Activated CD4-positive, alpha-beta T cell treated with anti-CD3 and anti-CD28 coated beads for 36 hours (primary cell): Measurements from ENCODE around the gene RAC2. TPM values are rescaled to one million over a fixed set of nuclear protein-coding genes. Genes with fewer than 3 reads are reported as not detected.

Experiments
- ATAC-seq: fragments of 200-7000 bp; cut with Tn5 transposase; one replicate; pipeline ENCODE4 v1.10.0; 2021; ENCODE audit warnings: mild to moderate bottlenecking, moderate library complexity
- CTCF ChIA-PET: fragments of 350-600 bp; sonication (Branson Sonifier 250); formaldehyde crosslinking; loops from one replicate; lab custom pipeline; 2021; ENCODE audit warnings: antibody characterized with exemption; lab: Charles Lee
- POLR2A ChIA-PET: fragments of 350-600 bp; sonication (Branson Sonifier 250); formaldehyde crosslinking; loops from one replicate; lab custom pipeline; 2021; ENCODE audit warnings: antibody characterized with exemption, inconsistent platforms; lab: Charles Lee
- DNase-seq: peaks from one replicate; pipeline ENCODE4 v3.0.0-alpha.2; 2020
- H3K27ac Mint-ChIP-seq: one replicate; pipeline ENCODE4 v1.8.0; 2021; ENCODE audit warnings: mixed read lengths
- H3K27me3 Mint-ChIP-seq: one replicate; pipeline ENCODE4 v1.8.0; 2021; ENCODE audit warnings: mixed read lengths
- H3K36me3 Mint-ChIP-seq: one replicate; pipeline ENCODE4 v1.8.0; 2021; ENCODE audit warnings: low read depth, mixed read lengths
- H3K4me1 Mint-ChIP-seq: one replicate; pipeline ENCODE4 v1.8.0; 2021; ENCODE audit warnings: mixed read lengths
- H3K4me3 Mint-ChIP-seq: one replicate; pipeline ENCODE4 v1.8.0; 2021; ENCODE audit warnings: mild to moderate bottlenecking, moderate library complexity, mixed read lengths
- H3K9me3 Mint-ChIP-seq: one replicate; pipeline ENCODE4 v1.8.0; 2021; ENCODE audit warnings: low read depth, mixed read lengths
- intact Hi-C, 2 experiments: fragments of 100-400 bp; cut with DNase I in 1 of 2; cut with micrococcal nuclease in 1 of 2; formaldehyde crosslinking; loops; one replicate each; pipeline versions ENCODE4 v1.14.2 to v1.15.1; 2022 to 2024; cut with DNase I, micrococcal nuclease
- total RNA-seq, 2 experiments: library from RNA; stranded (reverse); gene quantifications; one replicate each; pipeline ENCODE4 v1.2.3, GENCODE V29; 2021

Gene RAC2
- total RNA-seq, 2 experiments from 2014 or later: 692 to 930 TPM

DNA sequence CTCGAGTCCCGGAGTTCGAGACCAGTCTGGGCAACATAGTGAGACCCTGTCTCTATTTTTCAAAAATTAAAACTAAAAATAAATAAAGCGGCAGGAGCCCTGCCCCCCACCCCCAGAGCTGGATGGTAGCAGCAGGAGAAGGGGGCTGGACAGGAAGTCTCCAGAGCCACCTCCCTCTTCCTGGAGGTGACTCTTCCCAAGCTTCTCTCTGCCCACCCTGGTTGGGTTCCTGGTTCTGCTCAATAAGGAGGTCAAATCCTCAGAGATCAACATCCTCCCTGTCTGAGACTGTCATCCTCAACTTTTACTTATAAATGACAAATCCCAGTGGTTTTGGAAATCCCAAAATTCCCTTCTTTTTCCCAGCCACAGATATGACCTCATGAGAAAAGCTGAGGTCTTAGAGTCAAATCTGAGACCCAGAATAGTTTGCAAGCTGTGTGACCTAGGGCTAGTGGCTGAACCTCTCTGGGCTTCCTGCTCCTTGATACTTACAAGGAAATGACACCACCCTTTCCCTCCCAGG, 57.0 kb downstream of the RAC2 start:
- H3K4me1 Mint-ChIP-seq: peaks cover 25% of the 10 kb centered on the region
- H3K4me3 Mint-ChIP-seq: no peak overlapping the region
- POLR2A ChIA-PET: no interaction called here
- DNase-seq (no peak), ATAC-seq (no peak)
- H3K36me3 Mint-ChIP-seq: peaks cover 11% of the 10 kb centered on the region
- H3K27me3 Mint-ChIP-seq: no peaks in the 10 kb centered on the region
- CTCF ChIA-PET: interaction anchor here (0.8 to 2.7 kb wide), 2 partner anchors 13 to 200 kb away, joined by 3 to 9 read pairs; no protein-coding TSS in a partner anchor
- no peaks in the 10 kb centered on the region for H3K9me3 Mint-ChIP-seq
- no peak overlapping the region for H3K27ac Mint-ChIP-seq
- intact Hi-C loops: no loop called here

DNA sequence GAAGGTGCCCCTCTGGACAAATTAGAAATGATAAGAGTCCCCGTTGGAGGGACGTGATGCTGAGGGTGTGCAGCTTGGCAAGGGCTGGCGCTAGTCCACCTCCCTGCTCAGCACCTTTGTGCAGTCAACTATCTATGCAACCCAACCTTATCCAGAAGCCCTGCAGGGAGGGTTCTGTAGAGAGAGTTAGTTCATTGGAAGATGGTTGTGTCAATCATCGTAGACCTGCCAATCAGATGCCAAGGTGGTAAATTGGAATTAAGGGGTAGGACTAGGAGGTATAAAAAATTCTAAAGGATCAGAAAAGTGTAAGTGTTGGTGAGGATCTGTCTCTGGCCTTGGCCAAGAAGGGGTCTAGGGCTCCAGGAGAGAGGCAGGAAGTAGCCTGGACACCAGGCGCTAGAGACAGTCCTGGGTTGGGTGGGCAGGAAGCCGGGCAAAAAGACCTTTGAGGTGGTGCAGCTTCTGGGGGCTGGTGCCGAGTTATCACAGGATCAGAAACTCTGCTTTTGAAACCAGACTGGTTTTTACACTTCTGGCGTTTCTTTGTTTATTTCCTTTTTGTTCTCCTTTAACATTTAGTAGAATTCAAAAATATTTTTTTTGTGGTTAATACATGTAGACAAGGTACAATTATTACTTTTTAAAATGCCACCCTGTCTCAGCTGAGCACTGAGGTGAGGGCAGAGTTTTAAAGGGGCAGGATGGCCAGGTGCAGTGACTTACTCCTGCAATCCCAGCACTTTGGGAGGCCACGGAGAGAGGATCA, 57.7 kb downstream of the RAC2 start:
- ChIA-PET POLR2A (no interaction called here), CTCF (interaction anchor here (0.8 to 2.7 kb wide), 4 partner anchors 13 to 200 kb away, joined by 3 to 9 read pairs (median 3); no protein-coding TSS in a partner anchor)
- peaks cover 11% of the 10 kb centered on the region for H3K36me3 Mint-ChIP-seq
- peak; percentile 86 for ATAC-seq
- peaks cover 25% of the 10 kb centered on the region for H3K4me1 Mint-ChIP-seq
- H3K27ac Mint-ChIP-seq: peak overlapping the region; percentile 72
- peak overlapping the region; percentile 50 for H3K4me3 Mint-ChIP-seq
- intact Hi-C loops: no loop called here
- no peaks in the 10 kb centered on the region for H3K9me3 Mint-ChIP-seq
- peak; percentile 31 for DNase-seq
- H3K27me3 Mint-ChIP-seq: no peaks in the 10 kb centered on the region

DNA sequence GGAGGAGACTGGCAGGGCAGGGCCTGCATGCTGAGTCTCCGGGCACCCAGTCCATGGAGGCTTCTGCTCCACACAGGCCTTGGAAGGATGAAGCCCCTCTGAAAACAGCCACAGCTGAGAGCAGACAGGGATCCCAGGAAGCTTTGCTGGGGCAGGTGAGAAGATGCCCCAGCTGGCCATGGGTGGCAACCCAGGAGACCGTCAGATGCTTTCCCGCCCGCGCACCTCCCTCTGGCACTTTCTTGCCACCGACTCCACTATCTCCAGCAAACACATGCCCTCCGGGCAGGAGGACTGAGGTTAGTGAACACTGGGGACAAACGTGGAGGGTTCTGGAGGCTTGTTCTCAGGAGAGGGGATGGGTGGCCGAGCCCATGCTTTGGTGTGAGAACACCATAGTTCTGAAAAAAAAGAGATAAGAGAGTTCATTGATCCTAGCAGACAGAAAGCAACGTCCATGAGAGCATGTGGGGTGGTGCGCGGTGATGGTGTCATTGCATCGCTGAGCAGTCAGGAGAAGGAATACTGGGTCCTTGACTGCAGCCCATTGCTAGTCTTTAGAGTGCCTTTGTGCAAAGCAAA, 58.3 kb downstream of the RAC2 start:
- Mint-ChIP-seq H3K4me1 (peaks cover 25% of the 10 kb centered on the region), H3K9me3 (no peaks in the 10 kb centered on the region)
- POLR2A ChIA-PET: no interaction called here

DNA sequence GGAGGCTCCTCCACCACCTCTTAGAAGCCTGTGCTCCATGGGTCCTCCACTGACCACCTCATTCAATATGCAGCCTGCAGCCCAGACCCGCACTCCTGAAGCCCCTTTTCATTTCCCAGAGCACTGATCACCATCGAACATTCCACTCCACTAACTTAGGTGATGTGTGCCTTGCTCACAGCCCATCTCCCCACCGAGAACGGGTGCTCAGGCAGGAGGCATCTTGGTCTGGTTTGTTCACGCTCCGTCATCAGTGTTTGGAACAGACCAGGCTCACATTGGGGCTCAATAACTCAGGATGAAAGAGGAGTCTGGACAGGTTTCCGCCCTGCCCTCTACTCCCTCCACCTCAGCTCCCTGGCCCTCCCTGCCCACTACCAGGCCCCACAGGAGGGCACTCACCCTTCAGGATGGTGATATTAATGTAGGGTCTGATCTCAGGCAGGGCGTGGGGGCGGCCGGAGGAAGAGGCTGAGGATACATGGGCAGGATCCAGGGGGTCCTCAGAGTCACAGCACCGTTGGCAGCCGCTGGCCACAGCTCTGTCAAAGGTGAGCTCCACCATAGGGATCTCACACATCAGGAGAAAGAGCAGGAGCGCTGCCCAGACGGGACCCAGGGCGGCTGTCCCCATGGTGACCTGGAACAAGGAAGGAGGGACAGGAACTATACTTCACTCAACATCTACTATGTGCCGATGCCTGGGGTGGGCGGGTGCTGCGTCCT, 59.1 kb downstream of the RAC2 start:
- intact Hi-C loops: no loop called here
- H3K9me3 Mint-ChIP-seq: no peaks in the 10 kb centered on the region
- no peak for ATAC-seq
- peaks cover 8% of the 10 kb centered on the region for H3K36me3 Mint-ChIP-seq
- no peak overlapping the region for H3K4me3 Mint-ChIP-seq
- POLR2A ChIA-PET: no interaction called here
- peaks cover 25% of the 10 kb centered on the region for H3K4me1 Mint-ChIP-seq
- DNase-seq: no peak
- H3K27me3 Mint-ChIP-seq: no peaks in the 10 kb centered on the region
- CTCF ChIA-PET: interaction anchor here (0.5 to 0.7 kb wide), 2 partner anchors 9 to 203 kb away, joined by 3 read pairs; no protein-coding TSS in a partner anchor
- no peak overlapping the region for H3K27ac Mint-ChIP-seq

More for the DNA sequence above, 58.3 kb downstream of the RAC2 start:
- intact Hi-C loops: no loop called here
- peaks cover 11% of the 10 kb centered on the region for H3K36me3 Mint-ChIP-seq
- CTCF ChIA-PET: interaction anchor here (0.8 to 2.7 kb wide), 3 partner anchors 14 to 106 kb away, joined by 3 to 9 read pairs (median 3); no protein-coding TSS in a partner anchor
- ATAC-seq: no peak
- H3K4me3 Mint-ChIP-seq: no peak overlapping the region
- no peaks in the 10 kb centered on the region for H3K27me3 Mint-ChIP-seq
- H3K27ac Mint-ChIP-seq: no peak overlapping the region
- DNase-seq: peak; percentile 4

DNA sequence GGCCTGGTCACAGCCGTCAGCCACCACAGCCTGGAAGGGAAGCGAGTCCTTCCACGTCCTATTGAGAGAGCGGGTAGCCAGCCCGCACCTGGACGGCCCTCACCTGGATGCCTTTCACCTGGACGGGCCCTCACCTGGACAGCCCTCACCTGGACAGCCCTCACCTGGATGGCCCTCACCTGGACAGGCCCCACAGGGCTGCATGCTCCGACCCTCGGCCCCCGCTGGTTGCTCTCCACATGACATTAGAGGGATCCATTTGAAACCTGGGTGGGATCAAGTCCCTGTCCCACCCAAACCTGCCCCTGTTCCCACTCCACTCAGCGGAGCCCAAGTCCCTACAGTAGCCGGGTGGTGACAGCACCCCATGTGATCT, 59.7 kb downstream of the RAC2 start:
- CTCF ChIA-PET: interaction anchor here (0.5 to 1.2 kb wide), 2 partner anchors 10 to 13 kb away, joined by 3 to 4 read pairs; no protein-coding TSS in a partner anchor
- ATAC-seq (no peak), DNase-seq (no peak)
- Mint-ChIP-seq H3K4me1 (peaks cover 24% of the 10 kb centered on the region), H3K9me3 (no peaks in the 10 kb centered on the region), H3K36me3 (peaks cover 2% of the 10 kb centered on the region), H3K27ac (no peak overlapping the region), H3K27me3 (no peaks in the 10 kb centered on the region), H3K4me3 (no peak overlapping the region)
- POLR2A ChIA-PET: no interaction called here
- intact Hi-C loops: no loop called here

DNA sequence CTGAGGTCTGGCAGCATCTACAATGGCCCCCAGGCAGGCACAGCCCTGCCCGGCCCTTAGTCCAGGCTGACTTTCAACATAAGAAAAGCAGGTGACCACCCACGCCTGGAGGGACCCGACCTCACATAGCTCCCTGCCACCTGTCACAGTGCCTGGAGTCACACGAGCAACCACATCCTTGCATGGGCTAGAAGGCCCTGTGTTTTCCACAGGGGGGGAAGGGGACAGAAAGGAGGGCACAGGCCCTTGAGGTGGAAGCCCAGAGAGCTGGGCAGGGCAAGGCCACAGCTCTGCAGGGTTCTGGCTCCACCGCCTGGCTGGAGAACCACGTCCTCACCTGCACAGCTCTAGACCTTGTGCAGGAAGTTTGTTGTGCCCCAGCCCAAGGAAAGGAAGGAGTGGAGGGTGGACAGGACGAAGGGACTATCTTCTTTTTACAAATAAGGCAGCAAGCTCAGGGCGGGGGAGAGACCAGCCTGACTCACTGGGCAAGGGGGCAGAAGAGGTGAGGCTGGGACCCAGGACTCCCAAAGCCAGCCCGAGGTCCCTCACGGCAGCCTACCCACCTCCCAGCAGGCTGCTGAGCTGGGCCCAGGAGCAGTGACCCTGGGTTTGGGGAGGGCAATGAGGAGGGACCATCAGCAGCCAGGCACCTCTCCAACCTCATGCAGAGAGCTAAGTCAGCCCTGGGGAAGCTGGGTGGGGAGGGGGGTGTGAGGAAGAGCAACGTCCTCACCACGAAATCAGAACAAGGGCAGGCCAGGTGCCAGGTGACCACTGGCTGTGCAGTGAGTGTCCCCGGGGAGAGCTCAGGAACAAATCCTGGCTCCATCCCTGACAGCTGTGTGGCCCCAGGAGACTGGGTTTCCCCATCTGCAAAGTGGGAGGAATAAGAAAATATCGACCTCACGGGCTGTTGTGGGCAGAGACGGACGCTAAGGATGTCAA, 60.4 kb downstream of the RAC2 start:
- ChIA-PET POLR2A (interaction anchor here (0.6 kb wide), 1 partner anchor 26 kb away, joined by 3 read pairs; no protein-coding TSS in a partner anchor), CTCF (interaction anchor here (1.2 kb wide), 1 partner anchor 14 kb away, joined by 4 read pairs; no protein-coding TSS in a partner anchor)
- Mint-ChIP-seq H3K27ac (no peak overlapping the region), H3K36me3 (no peaks in the 10 kb centered on the region), H3K4me3 (no peak overlapping the region), H3K4me1 (peaks cover 18% of the 10 kb centered on the region), H3K27me3 (no peaks in the 10 kb centered on the region), H3K9me3 (no peaks in the 10 kb centered on the region)
- intact Hi-C loops: no loop called here
- ATAC-seq (peak; percentile 27), DNase-seq (no peak)

DNA sequence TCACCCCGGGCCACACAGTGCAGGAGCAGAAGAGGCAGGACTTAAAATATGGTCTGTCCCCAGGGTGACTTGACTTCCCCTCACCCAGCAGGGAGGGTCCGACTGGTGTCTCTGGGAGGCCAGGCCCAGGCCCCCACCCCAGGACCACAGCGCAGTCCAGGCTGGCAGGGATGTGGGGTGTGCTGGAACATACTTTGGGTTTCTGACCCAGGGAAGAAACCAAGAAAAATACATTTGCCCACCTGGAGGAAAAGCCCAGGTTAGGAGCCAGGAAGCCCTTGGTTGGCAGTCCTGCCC, 61.2 kb downstream of the RAC2 start:
- no peak for DNase-seq
- no peaks in the 10 kb centered on the region for H3K36me3 Mint-ChIP-seq
- H3K4me1 Mint-ChIP-seq: peaks cover 16% of the 10 kb centered on the region
- H3K27me3 Mint-ChIP-seq: no peaks in the 10 kb centered on the region
- no peak overlapping the region for H3K27ac Mint-ChIP-seq
- POLR2A ChIA-PET: interaction anchor here (0.6 kb wide), 1 partner anchor 26 kb away, joined by 3 read pairs; no protein-coding TSS in a partner anchor
- H3K9me3 Mint-ChIP-seq: no peaks in the 10 kb centered on the region
- intact Hi-C loops: no loop called here
- no peak overlapping the region for H3K4me3 Mint-ChIP-seq
- CTCF ChIA-PET: no interaction called here
- ATAC-seq: no peak

DNA sequence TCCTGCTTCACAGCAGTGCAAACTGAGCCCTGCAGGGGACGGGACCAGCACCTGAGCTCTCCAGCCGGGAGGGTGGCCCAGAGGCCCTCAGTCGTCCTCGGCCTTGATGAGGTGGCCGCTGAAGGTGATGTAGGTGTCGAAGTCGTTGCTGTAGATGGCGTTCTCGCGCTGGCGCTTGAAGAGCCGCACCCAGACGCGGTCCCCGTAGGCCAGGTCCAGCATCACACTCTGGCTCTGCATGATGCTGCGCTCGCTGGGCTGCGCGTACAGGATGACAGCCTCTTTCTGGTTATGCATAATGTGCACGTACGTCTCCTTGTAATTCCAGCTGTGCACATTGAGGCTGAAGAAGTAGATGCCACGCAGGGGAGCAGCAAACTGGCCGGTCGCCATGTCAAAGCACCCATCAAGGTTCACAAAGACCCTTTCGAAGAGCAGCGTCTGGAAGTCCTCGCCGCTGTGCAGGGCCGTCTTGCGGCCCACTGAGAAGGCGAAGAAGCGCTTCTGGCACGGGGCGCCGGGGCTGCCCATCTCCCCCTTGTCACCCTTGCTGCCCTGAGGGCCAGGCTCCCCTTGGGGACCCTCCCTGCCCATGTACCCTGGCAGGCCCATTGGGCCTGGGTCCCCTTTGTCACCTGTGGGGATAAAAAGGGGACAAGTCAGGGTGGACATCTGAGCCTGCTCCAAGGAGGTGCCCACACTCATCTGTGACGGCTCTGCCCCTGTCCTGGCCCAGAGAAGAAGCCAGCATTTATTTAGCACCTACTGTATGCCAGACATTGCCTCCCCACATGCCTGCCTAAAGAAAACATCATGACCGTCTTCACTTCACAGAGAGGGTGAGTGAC, 61.7 kb downstream of the RAC2 start:
- ATAC-seq (no peak), DNase-seq (no peak)
- no peaks in the 10 kb centered on the region for H3K9me3 Mint-ChIP-seq
- H3K27ac Mint-ChIP-seq: no peak overlapping the region
- POLR2A ChIA-PET: no interaction called here
- CTCF ChIA-PET: no interaction called here
- intact Hi-C loops: no loop called here
- no peaks in the 10 kb centered on the region for H3K36me3 Mint-ChIP-seq
- no peak overlapping the region for H3K4me3 Mint-ChIP-seq
- no peaks in the 10 kb centered on the region for H3K27me3 Mint-ChIP-seq
- H3K4me1 Mint-ChIP-seq: peaks cover 15% of the 10 kb centered on the region

DNA sequence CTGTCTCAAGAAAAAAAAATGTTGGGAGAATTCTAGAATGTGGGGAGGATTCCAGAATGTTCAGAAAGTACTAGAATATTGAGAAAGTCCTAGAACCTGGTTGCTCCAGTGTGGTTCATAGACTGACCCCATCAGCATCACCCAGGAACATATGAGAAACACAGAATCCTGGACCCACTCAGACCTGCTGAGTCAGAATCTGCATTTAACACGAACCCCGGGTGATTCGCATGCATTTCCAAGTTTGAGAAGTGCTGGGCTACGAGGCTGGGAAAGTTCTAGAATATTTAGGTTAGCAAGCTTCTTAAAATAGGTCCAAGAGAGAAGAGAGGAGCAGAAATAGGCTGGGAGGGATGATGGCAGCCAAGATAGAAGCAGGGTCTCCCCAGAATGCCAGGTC, 62.4 kb downstream of the RAC2 start:
- H3K4me3 Mint-ChIP-seq: no peak overlapping the region

More for the DNA sequence above, 62.4 kb downstream of the RAC2 start:
- ATAC-seq (no peak), DNase-seq (no peak)
- no peak overlapping the region for H3K27ac Mint-ChIP-seq
- H3K36me3 Mint-ChIP-seq: no peaks in the 10 kb centered on the region
- no peaks in the 10 kb centered on the region for H3K27me3 Mint-ChIP-seq
- intact Hi-C loops: no loop called here
- ChIA-PET POLR2A (no interaction called here), CTCF (no interaction called here)
- peaks cover 18% of the 10 kb centered on the region for H3K4me1 Mint-ChIP-seq
- H3K9me3 Mint-ChIP-seq: no peaks in the 10 kb centered on the region
